Left ventricle myocardium inferior (tissue), 1 donor: ENCODE results near the gene NRG2. TPM values are rescaled to one million over a fixed set of nuclear protein-coding genes. Genes with fewer than 3 reads are reported as not detected.

Experiments used
- DNase-seq: peaks from one replicate; pipeline ENCODE4 v3.0.0-alpha.2; 2020
- H3K27ac ChIP-seq: fragments of 200-600 bp; replicated peaks from 2 replicates; pipeline ENCODE4 v1.8.0; 2021
- H3K27me3 ChIP-seq: fragments of 200-600 bp; 2 replicates; pipeline ENCODE4 v1.8.0; 2021; ENCODE audit warnings: low read depth
- H3K36me3 ChIP-seq: fragments of 200-600 bp; 2 replicates; pipeline ENCODE4 v1.8.0; 2021
- H3K4me1 ChIP-seq: fragments of 200-600 bp; 2 replicates; pipeline ENCODE4 v1.8.0; 2021
- H3K4me3 ChIP-seq: fragments of 200-600 bp; 2 replicates; pipeline ENCODE4 v1.8.0; 2021; ENCODE audit warnings: mild to moderate bottlenecking, moderate library complexity
- H3K9me3 ChIP-seq: fragments of 200-600 bp; replicated peaks from 2 replicates; pipeline ENCODE4 v1.8.0; 2021
- intact Hi-C: fragments of 100-400 bp; cut with micrococcal nuclease; formaldehyde crosslinking; loops from one replicate; pipeline ENCODE4 v1.11.0; 2022
- total RNA-seq: library from RNA; stranded (reverse); fragmentation: NEBNext Ultra II Directional; extraction: Animal tissue kit (Norgen Biotek cat#: 25700); gene quantifications from one replicate; pipeline ENCODE4 v1.2.1, GENCODE V29; 2021
- TF ChIP-seq, protein P1 (sequence below): fragments of 200-600 bp; IDR thresholded peaks from 2 replicates; pipeline ENCODE4 v1.8.0; 2021; ENCODE audit warnings: antibody characterized with exemption, mild to moderate bottlenecking, borderline replicate concordance
- donor health status: DM: no; HTN: yes; CAD: no; lungs with severe emphysema.

Gene NRG2
- total RNA-seq, 1 donor from 2014 or later, result 3.1 TPM

DNA sequence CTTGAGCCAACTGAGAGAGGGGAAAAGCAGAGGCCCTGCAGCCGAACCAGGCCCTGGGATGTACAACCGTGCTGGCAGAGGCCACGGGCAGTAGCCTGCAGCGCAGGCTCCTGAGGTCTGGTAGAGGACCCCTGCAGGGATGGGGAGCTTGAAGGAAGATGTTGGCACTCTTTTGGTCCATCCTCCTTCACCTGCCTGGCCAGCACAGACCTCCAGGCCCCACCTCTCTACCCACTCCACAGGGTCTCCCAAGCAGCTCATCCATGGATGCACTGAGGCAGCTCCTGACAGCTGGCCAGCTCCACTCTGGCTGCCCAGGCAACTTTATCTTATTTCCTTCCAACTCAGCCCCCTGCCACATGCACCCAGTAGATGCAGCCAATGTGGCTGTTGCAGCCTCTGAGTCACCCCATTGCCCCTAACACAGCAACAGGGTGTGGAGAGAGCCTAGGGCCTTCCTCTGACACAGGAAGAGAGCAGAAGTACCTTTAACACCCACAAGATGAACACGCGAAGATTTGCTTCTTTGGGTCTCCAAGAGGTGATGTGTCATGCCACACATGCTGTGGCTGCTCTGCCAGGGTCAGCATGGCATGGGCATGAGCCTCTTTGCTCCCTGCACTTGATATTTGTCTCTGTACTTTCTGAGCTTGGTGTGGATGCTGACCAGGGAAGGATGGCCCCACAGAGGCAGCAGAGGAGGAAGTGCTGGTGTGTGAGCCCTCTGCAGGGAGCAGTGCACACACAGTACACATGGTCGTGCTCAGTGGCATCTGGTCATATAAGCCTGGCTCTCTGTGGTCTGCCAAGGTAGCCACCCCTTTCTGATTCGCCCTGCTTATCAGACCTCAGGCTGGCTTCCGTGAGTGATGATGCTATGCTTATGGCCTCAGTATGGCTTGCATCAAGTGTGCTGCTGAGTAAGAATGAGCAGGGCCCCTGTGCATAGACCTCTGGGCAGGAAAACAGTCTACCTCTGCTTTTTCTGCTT is 117.2 kb downstream of the NRG2 start:
- Histone ChIP-seq H3K9me3 (no peaks in the 10 kb centered on the region), H3K27me3 (no peaks in the 10 kb centered on the region), H3K27ac (no peak overlapping the region), H3K36me3 (no peaks in the 10 kb centered on the region), H3K4me3 (no peak overlapping the region), H3K4me1 (no peaks in the 10 kb centered on the region)
- TF ChIP-seq, protein P1, sequence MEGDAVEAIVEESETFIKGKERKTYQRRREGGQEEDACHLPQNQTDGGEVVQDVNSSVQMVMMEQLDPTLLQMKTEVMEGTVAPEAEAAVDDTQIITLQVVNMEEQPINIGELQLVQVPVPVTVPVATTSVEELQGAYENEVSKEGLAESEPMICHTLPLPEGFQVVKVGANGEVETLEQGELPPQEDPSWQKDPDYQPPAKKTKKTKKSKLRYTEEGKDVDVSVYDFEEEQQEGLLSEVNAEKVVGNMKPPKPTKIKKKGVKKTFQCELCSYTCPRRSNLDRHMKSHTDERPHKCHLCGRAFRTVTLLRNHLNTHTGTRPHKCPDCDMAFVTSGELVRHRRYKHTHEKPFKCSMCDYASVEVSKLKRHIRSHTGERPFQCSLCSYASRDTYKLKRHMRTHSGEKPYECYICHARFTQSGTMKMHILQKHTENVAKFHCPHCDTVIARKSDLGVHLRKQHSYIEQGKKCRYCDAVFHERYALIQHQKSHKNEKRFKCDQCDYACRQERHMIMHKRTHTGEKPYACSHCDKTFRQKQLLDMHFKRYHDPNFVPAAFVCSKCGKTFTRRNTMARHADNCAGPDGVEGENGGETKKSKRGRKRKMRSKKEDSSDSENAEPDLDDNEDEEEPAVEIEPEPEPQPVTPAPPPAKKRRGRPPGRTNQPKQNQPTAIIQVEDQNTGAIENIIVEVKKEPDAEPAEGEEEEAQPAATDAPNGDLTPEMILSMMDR, result no peak
- no peak for DNase-seq
- intact Hi-C loops, result no loop called here

DNA sequence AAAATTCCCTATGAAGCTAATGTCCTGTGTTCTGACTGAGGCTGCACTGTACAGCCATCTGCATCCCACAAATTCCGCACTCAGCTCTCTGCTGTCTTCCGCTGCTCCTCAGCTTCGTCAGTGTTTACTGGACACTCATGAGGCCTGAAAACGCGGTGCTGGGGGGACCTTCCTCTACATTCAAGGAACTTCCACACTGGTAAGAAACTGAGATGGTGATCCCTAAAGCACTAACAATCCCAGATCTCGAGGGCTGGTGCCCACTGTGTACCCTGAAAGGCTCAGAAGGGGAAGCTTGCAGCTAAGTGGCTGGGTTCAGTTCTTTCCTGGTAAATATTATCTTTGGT is 117.9 kb downstream of the NRG2 start:
- H3K27me3 ChIP-seq, result no peaks in the 10 kb centered on the region
- H3K9me3 ChIP-seq, result no peaks in the 10 kb centered on the region
- intact Hi-C loops, result no loop called here
- no peaks in the 10 kb centered on the region for H3K36me3 ChIP-seq
- DNase-seq, result no peak
- H3K4me3 ChIP-seq, result no peak overlapping the region
- TF ChIP-seq, protein P1, result no peak
- H3K4me1 ChIP-seq, result no peaks in the 10 kb centered on the region
- no peak overlapping the region for H3K27ac ChIP-seq

DNA sequence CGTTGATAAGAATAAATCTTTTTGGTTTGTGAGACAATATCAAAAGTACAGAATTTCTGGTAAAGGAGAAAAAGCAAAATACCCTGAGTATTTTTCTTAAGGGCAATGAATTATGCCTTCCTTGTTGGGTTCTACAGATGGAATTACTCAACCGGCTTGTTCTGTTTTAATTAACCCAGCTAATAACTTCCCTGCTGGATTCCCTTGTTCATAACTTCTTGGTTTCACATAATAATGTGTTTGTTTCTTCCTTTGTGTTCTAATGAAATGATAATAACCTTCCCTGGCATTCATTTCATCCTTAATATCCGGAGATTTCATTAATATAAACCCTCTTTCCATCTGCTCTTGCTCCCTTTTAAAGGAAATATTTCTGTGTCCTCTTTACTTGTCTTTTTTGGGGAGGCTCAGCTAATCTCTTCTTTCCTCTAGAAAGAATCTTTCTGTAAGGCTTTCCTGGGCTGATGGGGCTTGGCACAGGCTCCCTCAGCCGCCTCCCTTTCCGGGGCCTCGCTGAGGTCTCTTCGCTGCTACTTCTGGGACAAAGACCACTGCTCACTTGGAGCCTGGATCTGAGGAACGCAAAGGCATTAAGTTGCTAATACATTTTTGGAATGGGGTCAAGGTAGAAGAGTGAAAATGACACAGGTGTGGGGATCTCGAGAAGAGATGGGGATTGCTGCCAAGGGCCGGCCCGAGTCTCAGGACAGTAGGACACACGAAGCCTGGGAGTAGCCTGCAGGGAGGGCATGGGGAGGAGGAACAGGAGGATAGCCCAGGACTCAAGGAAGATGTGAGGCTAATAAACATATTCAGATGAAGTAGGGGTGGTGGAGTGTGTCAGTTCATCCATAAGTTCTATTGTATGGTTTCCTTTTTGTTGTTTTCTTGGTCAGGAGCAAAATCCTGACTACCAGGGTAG is 118.5 kb downstream of the NRG2 start:
- no peaks in the 10 kb centered on the region for H3K36me3 ChIP-seq
- no peaks in the 10 kb centered on the region for H3K27me3 ChIP-seq
- TF ChIP-seq, protein P1, result no peak
- intact Hi-C loops, result no loop called here
- H3K9me3 ChIP-seq, result no peaks in the 10 kb centered on the region
- no peak overlapping the region for H3K4me3 ChIP-seq
- H3K4me1 ChIP-seq, result no peaks in the 10 kb centered on the region
- H3K27ac ChIP-seq, result no peak overlapping the region
- no peak for DNase-seq

DNA sequence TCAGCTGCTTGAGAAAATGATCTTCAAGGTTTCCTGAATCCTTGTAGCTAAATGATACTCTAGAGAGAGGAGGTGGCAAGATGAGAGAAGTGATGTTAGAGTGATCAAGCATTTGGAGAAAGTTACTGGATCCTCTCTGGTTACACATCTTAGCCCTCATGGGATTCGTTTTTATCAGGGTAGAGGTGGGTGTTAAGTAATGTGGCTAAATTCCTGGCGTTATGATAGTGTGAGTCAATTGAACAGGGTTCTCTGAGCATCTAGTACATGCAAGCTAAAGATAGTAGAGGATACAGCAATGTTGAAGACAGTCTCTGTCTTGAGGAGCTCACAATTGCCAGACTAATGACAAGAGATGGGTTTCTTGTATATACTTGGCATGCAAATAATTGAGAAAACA is 123.8 kb downstream of the NRG2 start:
- intact Hi-C loops, result no loop called here
- H3K9me3 ChIP-seq, result no peaks in the 10 kb centered on the region
- no peaks in the 10 kb centered on the region for H3K36me3 ChIP-seq
- TF ChIP-seq, protein P1, result no peak
- H3K27ac ChIP-seq, result no peak overlapping the region
- H3K4me1 ChIP-seq, result no peaks in the 10 kb centered on the region
- no peak overlapping the region for H3K4me3 ChIP-seq
- no peaks in the 10 kb centered on the region for H3K27me3 ChIP-seq
- DNase-seq, result no peak

DNA sequence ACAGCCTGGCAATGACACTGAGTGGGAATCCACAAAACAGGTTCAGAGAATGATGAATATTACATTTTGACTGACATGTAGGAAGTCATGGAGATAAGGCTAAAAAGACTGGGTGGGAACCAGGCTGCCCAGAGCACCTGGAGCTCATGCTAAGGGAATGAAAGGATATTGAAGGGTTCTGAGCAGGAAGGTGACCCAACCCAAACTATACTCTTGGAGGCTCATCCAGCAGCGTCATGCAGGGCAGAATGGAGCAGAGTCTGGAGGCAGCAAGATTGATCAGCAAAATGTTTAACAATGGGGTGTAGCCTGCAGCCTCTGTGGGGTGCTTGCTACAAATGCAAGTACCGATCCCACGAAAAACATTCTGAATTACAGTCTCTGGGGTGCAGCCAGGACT is 127.3 kb downstream of the NRG2 start:
- H3K4me1 ChIP-seq, result no peaks in the 10 kb centered on the region
- no peak overlapping the region for H3K27ac ChIP-seq
- no peak overlapping the region for H3K4me3 ChIP-seq
- no peaks in the 10 kb centered on the region for H3K27me3 ChIP-seq
- no peaks in the 10 kb centered on the region for H3K36me3 ChIP-seq
- TF ChIP-seq, protein P1, result no peak
- intact Hi-C loops, result no loop called here
- DNase-seq, result no peak
- H3K9me3 ChIP-seq, result no peaks in the 10 kb centered on the region
